PC-9 (cell line): ENCODE results near the gene MCUB. TPM values are rescaled to one million over a fixed set of nuclear protein-coding genes. Genes with fewer than 3 reads are reported as not detected.

Experiments
- BruUV-seq: library from RNA; stranded (reverse); fragments of 400-500 nt; replicated peaks from 2 replicates; lab custom pipeline; 2021; lab: Mats Ljungman, UMichigan
- CTCF ChIA-PET: fragments of 300-600 bp; sonication (Branson Sonifier 250); formaldehyde crosslinking; loops from one replicate; lab custom pipeline; 2022; ENCODE audit warnings: antibody characterized with exemption; lab: Charles Lee
- POLR2A ChIA-PET: fragments of 300-600 bp; sonication (Branson Sonifier 250); formaldehyde crosslinking; loops from one replicate; lab custom pipeline; 2022; ENCODE audit warnings: antibody characterized with exemption; ENCODE audit not compliant: unreplicated experiment; lab: Charles Lee
- DNase-seq, 2 experiments: peaks; one replicate each; pipeline versions ENCODE4 v3.0.0 to v3.0.0-alpha.2; 2015 to 2022; ENCODE audit warnings: mixed read lengths in 1 of 2
- H2AFZ ChIP-seq: fragments of 200-600 bp; sonication (generic); 2 replicates; pipeline ENCODE4 v1.8.1; 2017; ENCODE audit warnings: antibody characterized with exemption
- H3F3A ChIP-seq: fragments of 200-600 bp; sonication (generic); 2 replicates; pipeline ENCODE4 v1.8.1; 2017; ENCODE audit warnings: antibody characterized with exemption, mild to moderate bottlenecking, low read depth; ENCODE audit not compliant: insufficient read depth
- H3K27ac ChIP-seq: fragments of 200-600 bp; sonication (generic); 2 replicates; pipeline ENCODE4 v1.6.1; 2016; ENCODE audit warnings: mixed run types
- H3K27me3 ChIP-seq: fragments of 200-600 bp; sonication (generic); 2 replicates; pipeline ENCODE4 v1.6.1; 2016; ENCODE audit warnings: low read depth, mixed run types; ENCODE audit not compliant: insufficient read depth
- H3K36me3 ChIP-seq: fragments of 200-600 bp; sonication (generic); 2 replicates; pipeline ENCODE4 v1.6.1; 2016; ENCODE audit warnings: low read depth, mixed run types
- H3K4me1 ChIP-seq: fragments of 200-600 bp; sonication (generic); replicated peaks from 2 replicates; pipeline ENCODE4 v1.6.1; 2016; ENCODE audit warnings: mixed run types; ENCODE audit not compliant: insufficient read depth
- H3K4me2 ChIP-seq: fragments of 200-600 bp; sonication (generic); 2 replicates; pipeline ENCODE4 v1.6.1; 2017; ENCODE audit warnings: mixed run types
- H3K4me3 ChIP-seq: fragments of 200-600 bp; sonication (generic); 2 replicates; pipeline ENCODE4 v1.6.1; 2016; ENCODE audit warnings: mixed run types
- H3K79me2 ChIP-seq: fragments of 200-600 bp; sonication (generic); 2 replicates; pipeline ENCODE4 v1.6.1; 2017; ENCODE audit warnings: low read depth, mixed run types
- H3K9me2 ChIP-seq: fragments of 200-600 bp; sonication (generic); 2 replicates; pipeline ENCODE4 v1.8.1; 2017; ENCODE audit warnings: mild to moderate bottlenecking; ENCODE audit not compliant: insufficient read depth
- H3K9me3 ChIP-seq: fragments of 200-600 bp; sonication (generic); 2 replicates; pipeline ENCODE4 v1.8.1; 2016; ENCODE audit warnings: low read depth; ENCODE audit not compliant: insufficient read depth
- H4K20me1 ChIP-seq: fragments of 200-600 bp; sonication (generic); 2 replicates; pipeline ENCODE4 v1.8.1; 2017; ENCODE audit not compliant: insufficient read depth
- CTCF ChIP-seq: fragments of 200-600 bp; sonication (generic); conservative IDR thresholded peaks from 2 replicates; pipeline ENCODE4 v1.6.1; 2017; ENCODE audit warnings: mixed run types, antibody characterized with exemption, mild to moderate bottlenecking, moderate library complexity
- EZH2 ChIP-seq: fragments of 200-600 bp; sonication (generic); IDR thresholded peaks from 2 replicates; pipeline ENCODE4 v1.8.0; 2017; ENCODE audit warnings: antibody characterized with exemption, low read depth
- intact Hi-C: fragments of 100-400 bp; cut with micrococcal nuclease; formaldehyde crosslinking; loops from one replicate; pipeline ENCODE4 v1.10.0; 2022; ENCODE audit not compliant: unreplicated experiment
- total RNA-seq: library from RNA; stranded (reverse); gene quantifications from 2 replicates; pipeline ENCODE4 v1.2.3, GENCODE V29; 2021

Gene MCUB
- total RNA-seq, 1 experiment from 2014 or later = 15.4 TPM

GRCh38 chr4:109671350-109671749 is 111.3 kb downstream of the MCUB start:
- no TSS peak for BruUV-seq
- H3K79me2 ChIP-seq = no peaks in the 10 kb centered on the region
- H4K20me1 ChIP-seq = no peaks in the 10 kb centered on the region
- H2AFZ ChIP-seq = no peak overlapping the region
- H3K27me3 ChIP-seq = no peaks in the 10 kb centered on the region
- intact Hi-C loops = no loop called here
- CTCF ChIA-PET = no interaction called here
- H3F3A ChIP-seq = no peaks in the 10 kb centered on the region
- POLR2A ChIA-PET = no interaction called here
- no peak overlapping the region for H3K4me3 ChIP-seq
- no peaks in the 10 kb centered on the region for H3K9me2 ChIP-seq
- H3K4me1 ChIP-seq = no peaks in the 10 kb centered on the region
- H3K36me3 ChIP-seq = no peaks in the 10 kb centered on the region
- TF ChIP-seq CTCF = no peak
- no peak for TF ChIP-seq EZH2
- H3K27ac ChIP-seq = no peak overlapping the region
- no peak for DNase-seq
- H3K9me3 ChIP-seq = no peaks in the 10 kb centered on the region
- H3K4me2 ChIP-seq = no peak overlapping the region

DNA sequence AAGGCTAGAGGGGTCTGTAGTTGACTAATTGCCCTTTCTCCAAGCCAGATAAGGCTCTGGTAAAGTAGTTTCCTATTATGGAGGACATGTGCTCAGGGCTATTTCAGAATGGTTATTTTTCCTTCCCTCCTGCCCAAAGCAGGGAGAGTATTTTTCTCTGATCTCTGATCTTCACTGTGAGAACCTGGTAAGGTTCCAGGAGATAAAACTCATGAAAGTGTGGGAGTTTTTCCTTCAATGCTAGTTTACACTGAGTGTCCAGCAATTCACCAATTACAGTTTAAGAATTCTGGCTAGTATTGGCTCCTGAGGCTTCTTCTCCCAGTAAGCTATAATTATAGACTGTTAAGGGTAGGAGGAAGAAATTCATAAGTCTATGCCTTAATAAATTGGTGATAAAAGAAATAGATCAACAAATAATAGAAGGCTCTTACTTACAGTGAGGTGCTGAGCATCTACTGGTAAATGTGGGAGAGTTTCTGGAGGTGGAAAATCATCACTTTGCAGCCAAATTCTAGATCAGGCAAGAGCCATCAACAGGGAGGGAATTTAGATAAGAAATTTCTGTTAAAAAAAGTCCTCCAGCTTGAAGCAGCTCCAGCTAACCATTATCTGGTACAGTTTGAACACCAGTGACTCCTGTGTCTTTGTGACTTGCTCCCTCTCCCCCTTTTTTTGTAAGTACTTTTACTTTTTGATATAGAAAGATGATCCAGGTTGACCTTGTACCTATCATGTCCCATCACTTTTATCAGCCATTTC is 112.3 kb downstream of the MCUB start:
- Histone ChIP-seq H3K4me1 (no peaks in the 10 kb centered on the region), H3K27me3 (no peaks in the 10 kb centered on the region), H4K20me1 (no peaks in the 10 kb centered on the region), H3K79me2 (no peaks in the 10 kb centered on the region), H3K4me3 (no peak overlapping the region), H3K27ac (no peak overlapping the region), H3K9me2 (no peaks in the 10 kb centered on the region), H3K36me3 (no peaks in the 10 kb centered on the region), H3F3A (no peaks in the 10 kb centered on the region), H3K9me3 (no peaks in the 10 kb centered on the region), H3K4me2 (no peak overlapping the region), H2AFZ (no peak overlapping the region)
- no peak for DNase-seq
- TF ChIP-seq CTCF (no peak), EZH2 (no peak)
- ChIA-PET POLR2A (no interaction called here), CTCF (no interaction called here)
- no TSS peak for BruUV-seq
- intact Hi-C loops = no loop called here

DNA sequence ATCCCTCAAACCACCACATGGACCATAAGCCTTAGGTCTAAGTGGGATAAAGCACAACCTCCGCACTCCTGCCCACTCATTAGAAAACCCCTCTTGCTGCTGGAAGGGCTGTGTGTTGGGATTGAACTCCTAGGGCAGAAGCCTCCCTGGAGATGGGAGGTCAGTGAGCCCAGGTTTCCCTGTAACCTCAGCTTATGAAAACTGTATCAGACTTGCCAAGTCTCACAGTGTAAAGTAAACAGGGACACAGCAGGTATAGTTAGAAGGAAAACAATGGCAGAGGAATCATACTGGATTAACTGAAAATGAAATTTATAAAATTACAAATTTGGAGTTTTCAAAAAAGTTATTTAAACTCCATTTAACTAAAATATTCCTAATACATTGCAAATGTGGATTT is 113.3 kb downstream of the MCUB start:
- H3K9me3 ChIP-seq = no peaks in the 10 kb centered on the region
- CTCF ChIA-PET = no interaction called here
- H3K4me3 ChIP-seq = no peak overlapping the region
- no peaks in the 10 kb centered on the region for H3K36me3 ChIP-seq
- H3F3A ChIP-seq = no peaks in the 10 kb centered on the region
- no peak overlapping the region for H3K27ac ChIP-seq
- POLR2A ChIA-PET = no interaction called here
- no peak overlapping the region for H2AFZ ChIP-seq
- no peak for TF ChIP-seq CTCF
- TF ChIP-seq EZH2 = no peak
- H3K4me2 ChIP-seq = no peak overlapping the region
- H3K27me3 ChIP-seq = no peaks in the 10 kb centered on the region
- H3K4me1 ChIP-seq = no peaks in the 10 kb centered on the region
- H4K20me1 ChIP-seq = no peaks in the 10 kb centered on the region
- intact Hi-C loops = no loop called here
- H3K79me2 ChIP-seq = no peaks in the 10 kb centered on the region
- H3K9me2 ChIP-seq = no peaks in the 10 kb centered on the region
- BruUV-seq = no TSS peak
- no peak for DNase-seq
